ENCODE data around the gene FMN1.

Gene FMN1

GRCh38 chr15:32778391-32779176 lies 415.9 kb downstream of the FMN1 start:
- no peak for DNase-seq (ENCODE audit: low read depth in 2 of 2)

- no peak for DNase-seq (ENCODE audit: low read depth in 2 of 2)
These were observed 419.4 kb downstream of the FMN1 start for GRCh38 chr15:32775103-32775502.

- no peak for DNase-seq (ENCODE audit: low read depth in 2 of 2)
These were observed 420.5 kb downstream of the FMN1 start for GRCh38 chr15:32774022-32774421.

- DNase-seq (ENCODE audit: low read depth in 2 of 2): no peak
These were observed 427.3 kb downstream of the FMN1 start for GRCh38 chr15:32767236-32767635.

GRCh38 chr15:32766101-32766500 lies 428.4 kb downstream of the FMN1 start:
- DNase-seq (ENCODE audit: low read depth in 2 of 2): no peak

GRCh38 chr15:32765236-32765635 lies 429.3 kb downstream of the FMN1 start:
- DNase-seq (ENCODE audit: low read depth in 2 of 2): no peak

GRCh38 chr15:32763295-32763694 lies 431.2 kb downstream of the FMN1 start:
- DNase-seq (ENCODE audit: low read depth in 2 of 2): no peak

- DNase-seq (ENCODE audit: low read depth in 2 of 2): no peak
These were observed 437.1 kb downstream of the FMN1 start for GRCh38 chr15:32757426-32757825.

GRCh38 chr15:32750979-32751378 lies 443.5 kb downstream of the FMN1 start:
- DNase-seq (ENCODE audit: low read depth in 2 of 2): no peak

GRCh38 chr15:32747921-32748342 lies 446.6 kb downstream of the FMN1 start:
- no peak for DNase-seq (ENCODE audit: low read depth in 2 of 2)

- no peak for DNase-seq (ENCODE audit: low read depth in 2 of 2)
These were observed 448.2 kb downstream of the FMN1 start for GRCh38 chr15:32746116-32746857.

- no peak for DNase-seq (ENCODE audit: low read depth in 2 of 2)
These were observed 450.9 kb downstream of the FMN1 start for GRCh38 chr15:32743411-32744140.

- DNase-seq (ENCODE audit: low read depth in 2 of 2): no peak
These were observed 454.9 kb downstream of the FMN1 start for GRCh38 chr15:32739522-32740063.

- no peak for DNase-seq (ENCODE audit: low read depth in 2 of 2)
These were observed 455.8 kb downstream of the FMN1 start for GRCh38 chr15:32738666-32739065.

GRCh38 chr15:32737304-32737703 lies 457.2 kb downstream of the FMN1 start:
- no peak for DNase-seq (ENCODE audit: low read depth in 2 of 2)

- no peak for DNase-seq (ENCODE audit: low read depth in 2 of 2)
These were observed 457.8 kb downstream of the FMN1 start for GRCh38 chr15:32736701-32737061.

- DNase-seq (ENCODE audit: low read depth in 2 of 2): no peak
These were observed 458.4 kb downstream of the FMN1 start for GRCh38 chr15:32735989-32736700.

GRCh38 chr15:32733281-32733680 lies 461.2 kb downstream of the FMN1 start:
- DNase-seq (ENCODE audit: low read depth in 2 of 2): no peak

GRCh38 chr15:32732574-32733157 lies 461.8 kb downstream of the FMN1 start:
- no peak for DNase-seq (ENCODE audit: low read depth in 2 of 2)

GRCh38 chr15:32730677-32731654 lies 463.5 kb downstream of the FMN1 start:
- DNase-seq (ENCODE audit: low read depth in 2 of 2): no peak

Measured in stimulated activated CD4-positive, alpha-beta T cell treated with anti-CD3 and anti-CD28 coated beads, Interleukin-12 subunit alpha, Interleukin-12 subunit beta, amount 100 ng/mL, for 24 hours (primary cell).